Activated CD4-positive, alpha-beta T cell treated with anti-CD3 and anti-CD28 coated beads for 1 hour (primary cell): Measurements from ENCODE around the gene FRG2C.
"Not testable (repeated sequence)": the region's sequence is repeated elsewhere in the genome, so short reads cannot be mapped to it uniquely, and the experiment has no call there.

Source experiments
- DNase-seq: peaks from one replicate; pipeline ENCODE4 v3.0.0-alpha.2; 2020

Gene FRG2C

GRCh38 chr3:75664028-75664427 lies at the start of gene FRG2C:
Gene FRG2C, plus strand, starts transcription at chr3:75664328. Its CDS starts 52 bp downstream, at chr3:75664380.
- not testable (repeated sequence) for DNase-seq

- not testable (repeated sequence) for DNase-seq
These were observed 45.3 kb upstream of the FRG2C start for GRCh38 chr3:75618666-75619305.

- DNase-seq: not testable (repeated sequence)
These were observed 44.6 kb upstream of the FRG2C start for GRCh38 chr3:75619481-75620031.

- not testable (repeated sequence) for DNase-seq
These were observed 42.4 kb upstream of the FRG2C start for GRCh38 chr3:75621772-75622171.

GRCh38 chr3:75623656-75624055 lies 40.5 kb upstream of the FRG2C start:
- DNase-seq: not testable (repeated sequence)

GRCh38 chr3:75630887-75631535 lies 33.1 kb upstream of the FRG2C start:
- not testable (repeated sequence) for DNase-seq

- DNase-seq: no peak
These were observed 32.6 kb upstream of the FRG2C start for GRCh38 chr3:75631541-75631940.

- not testable (repeated sequence) for DNase-seq
These were observed 25.2 kb upstream of the FRG2C start for GRCh38 chr3:75638947-75639346.

GRCh38 chr3:75641107-75641517 lies 23.0 kb upstream of the FRG2C start:
- DNase-seq: not testable (repeated sequence)

GRCh38 chr3:75643031-75643800 lies 20.9 kb upstream of the FRG2C start:
- not testable (repeated sequence) for DNase-seq

- DNase-seq: not testable (repeated sequence)
These were observed 18.6 kb upstream of the FRG2C start for GRCh38 chr3:75645548-75645947.

GRCh38 chr3:75650191-75650590 lies 13.9 kb upstream of the FRG2C start:
- DNase-seq: no peak

GRCh38 chr3:75655101-75655904 lies 8.8 kb upstream of the FRG2C start:
- not testable (repeated sequence) for DNase-seq

- DNase-seq: not testable (repeated sequence)
These were observed 8.2 kb upstream of the FRG2C start for GRCh38 chr3:75655956-75656355.

- DNase-seq: not testable (repeated sequence)
These were observed 5.6 kb upstream of the FRG2C start for GRCh38 chr3:75658411-75659107.

GRCh38 chr3:75659108-75659433 lies 5.1 kb upstream of the FRG2C start:
- not testable (repeated sequence) for DNase-seq

GRCh38 chr3:75665626-75666025 lies 1.5 kb downstream of the FRG2C start:
- not testable (repeated sequence) for DNase-seq

GRCh38 chr3:75667757-75668701 lies 3.9 kb downstream of the FRG2C start:
- DNase-seq: not testable (repeated sequence)

- DNase-seq: peak; percentile 53
These were observed 4.7 kb downstream of the FRG2C start for GRCh38 chr3:75668759-75669347.
